Heart left ventricle (tissue), 16 donors: ENCODE measurements around the gene MYO15B. TPM values are rescaled to one million over a fixed set of nuclear protein-coding genes. Genes with fewer than 3 reads are reported as not detected.
"Not testable (repeated sequence)": the region's sequence is repeated elsewhere in the genome, so short reads cannot be mapped to it uniquely, and the experiment has no call there.

ENCODE experiments used
- ATAC-seq, 4 donors: fragments of 200-7000 bp; cut with Tn5 transposase; one replicate each; pipeline ENCODE4 v1.9.1; 2020 to 2022; ENCODE audit warnings: moderate library complexity in 4 of 4, mild to moderate bottlenecking in 3 of 4, moderate number of reproducible peaks in 1 of 4
- DNase-seq, 5 donors: peaks; one replicate each; pipeline ENCODE4 v3.0.0-alpha.2; 2020
- H3K27ac ChIP-seq, 12 donors: fragments of 200-600 bp; sonication (generic) in 4 of 12; one replicate each; pipeline versions ENCODE4 v1.5.0 to v1.8.0; 2016 to 2022; ENCODE audit warnings: mild to moderate bottlenecking in 2 of 12
- H3K27me3 ChIP-seq, 9 donors: fragments of 200-600 bp; sonication (generic) in 2 of 9; one replicate each; pipeline versions ENCODE4 v1.5.1 to v1.8.0; 2016 to 2022; ENCODE audit warnings: mild to moderate bottlenecking in 3 of 9
- H3K36me3 ChIP-seq, 9 donors: fragments of 200-600 bp; sonication (generic) in 2 of 9; one replicate each; pipeline versions ENCODE4 v1.5.0 to v1.8.0; 2018 to 2022; ENCODE audit warnings: mild to moderate bottlenecking in 2 of 9
- H3K4me1 ChIP-seq, 12 donors: fragments of 200-600 bp; sonication (generic) in 4 of 12; one replicate each; pipeline versions ENCODE4 v1.5.0 to v1.8.0; 2016 to 2022; ENCODE audit warnings: mild to moderate bottlenecking in 3 of 12
- H3K4me3 ChIP-seq, 12 donors: fragments of 200-600 bp; sonication (generic) in 4 of 12; one replicate each; pipeline versions ENCODE4 v1.5.0 to v1.8.0; 2017 to 2022; ENCODE audit warnings: mild to moderate bottlenecking in 9 of 12, moderate library complexity in 4 of 12
- H3K9me3 ChIP-seq, 12 donors: fragments of 200-600 bp; sonication (generic) in 4 of 12; one replicate each; pipeline versions ENCODE4 v1.5.0 to v1.8.0; 2016 to 2022; ENCODE audit warnings: mild to moderate bottlenecking in 1 of 12
- CTCF ChIP-seq, 12 donors: fragments of 200-600 bp; sonication (generic) in 4 of 12; IDR thresholded peaks; one replicate each; pipeline versions ENCODE4 v1.5.0 to v1.8.0; 2018 to 2022; ENCODE audit warnings: antibody characterized with exemption in 12 of 12, mild to moderate bottlenecking in 5 of 12
- POLR2A ChIP-seq, 2 donors: fragments of 450-650 bp; IDR thresholded peaks; one replicate each; pipeline ENCODE4 v1.6.1; 2017; ENCODE audit warnings: antibody characterized with exemption in 2 of 2, mild to moderate bottlenecking in 2 of 2, moderate library complexity in 2 of 2
- WGBS, 4 donors: extraction: QIAGEN DNeasy Blood & Tissue Kit in 2 of 4; methylation state at CpG; one replicate each; pipeline versions ENCODE4 v1.1.5 to v1.1.7; 2013 to 2018; 5-methylcytosine and 5-hydroxymethylcytosine counted together
- intact Hi-C, 10 donors: fragments of 100-400 bp; cut with DNase I; formaldehyde crosslinking; loops; one replicate each; pipeline versions ENCODE4 v1.11.1 to v1.14.2; 2022
- polyA plus RNA-seq, 2 donors: library from polyadenylated mRNA; stranded (reverse); fragments of 200-250 nt; gene quantifications; one replicate each; pipeline ENCODE4 v1.2.3, GENCODE V29; 2013
- total RNA-seq, 9 donors: library from RNA; depleted of rRNA in 2 of 9; stranded (reverse); fragments of >200 nt in 2 of 9; fragmentation: NEBNext Ultra II Directional in 3 of 9; extraction: Animal tissue kit (Norgen Biotek cat#: 25700) in 3 of 9; gene quantifications; one replicate each; pipeline versions ENCODE4 v1.1.0 to v1.2.4, GENCODE V29; 2016 to 2023
- donor health status: ischemic (EF 13 %, LVEDD 7.1; RV severe dilation, severe dysfunction).
- donor health status: healthy with polysubstance abuse.
- donor health status: DM: no; HTN: yes; CAD: no.
- donor health status: DM: no; HTN: no; CAD: no.
- donor health status: ischemic (EF 25% LVEDD 6.9; RV normal size, moderate dysfunction).
- donor health status: ischemic (EF 25% LVEDD 5.7; RV mildly dilated, moderate dysfunction).
- donor health status: healthy.
- donor health status: DM: yes; HTN: yes; CAD: no.
- donor health status: ischemic (EF 35%, LVEDD 5.7; RV mildly dilated, moderate dysfunction).
- donor health status: nonischemic (EF 11% LVEDD 7.7; RV severe dilation, severe dysfunction).
- donor health status: DM: yes; HTN: yes; CAD: no.
- donor health status: PGD.
- donor health status: ischemic (EF 29% LVEDD 5.4; RV normal size, mild dysfunction).
- donor health status: nonischemic (EF 23%, LVEDD 6.1; RV moderate dilation, normal function).

Gene MYO15B
- total and polyA plus RNA-seq, 11 donors = 14.0 to 76.4 (median 42.9) TPM

GRCh38 chr17:75576661-75577060, 10.9 kb upstream of the MYO15B start:
- H3K9me3 ChIP-seq = no peaks in the 10 kb centered on the region
- DNase-seq (no peak), ATAC-seq (no peak)
- H3K4me1 ChIP-seq = peaks cover 0 to 10% (median 7%) of the 10 kb centered on the region in 12 donors
- H3K36me3 ChIP-seq = no peaks in the 10 kb centered on the region
- H3K27me3 ChIP-seq = no peaks in the 10 kb centered on the region
- 90 to 93% (median 91%) methylated on average over 14 to 15 of the region's 15 CpGs for WGBS, 4 donors
- H3K27ac ChIP-seq = no peak overlapping the region
- intact Hi-C loops = no loop called here
- H3K4me3 ChIP-seq = no peak overlapping the region
- TF ChIP-seq CTCF (IDR thresholded peaks at IDR 0.05) (no peak), POLR2A (IDR thresholded peaks at IDR 0.05) (no peak)

DNA sequence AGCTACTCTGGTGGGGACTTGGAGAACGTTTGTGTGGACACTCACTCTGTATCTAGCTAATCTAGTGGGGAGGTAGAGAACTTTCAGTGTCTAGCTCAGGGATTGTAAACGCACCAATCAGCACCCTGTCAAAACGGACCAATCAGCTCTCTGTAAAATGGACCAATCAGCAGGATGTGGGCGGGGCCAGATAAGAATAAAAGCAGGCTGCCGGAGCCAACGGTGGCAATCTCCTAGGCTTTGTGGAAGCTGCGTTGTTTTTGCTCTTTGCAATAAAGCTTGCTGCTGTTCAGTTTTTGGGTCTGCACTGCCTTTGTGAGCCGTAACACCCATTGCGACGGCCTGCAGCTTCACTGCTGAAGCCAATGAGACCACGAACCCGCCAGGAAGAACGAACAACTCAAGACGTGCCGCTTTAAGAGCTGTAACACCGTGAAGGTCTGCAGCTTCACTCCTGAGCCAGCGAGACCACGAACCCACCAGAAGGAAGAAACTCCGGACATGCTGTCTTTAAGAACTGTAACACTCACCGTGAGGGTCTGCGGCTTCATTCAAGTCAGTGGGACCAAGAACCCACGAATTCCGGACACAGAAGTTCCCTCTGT, 6.4 kb upstream of the MYO15B start:
- ATAC-seq, H3K36me3 ChIP-seq, H3K4me1 ChIP-seq, H3K27ac ChIP-seq, H3K9me3 ChIP-seq, H3K27me3 ChIP-seq, DNase-seq: not testable (repeated sequence)
- 81 to 87% (median 85%) methylated on average over 23 of the region's 23 CpGs for WGBS, 4 donors
- peak overlapping the region in 1 of 12 donors; percentile 29 for H3K4me3 ChIP-seq
- intact Hi-C loops = loop anchor here in 1 of 10 donors (10.0 kb wide), 1 partner anchor 56 kb away; the partner anchor contains the start of gene LLGL2

GRCh38 chr17:75583197-75583596, 4.4 kb upstream of the MYO15B start:
- WGBS, 4 donors = 91 to 97% (median 94%) methylated on average over 6 of the region's 6 CpGs
- not testable (repeated sequence) for DNase-seq, H3K27me3 ChIP-seq, H3K27ac ChIP-seq, ATAC-seq, H3K9me3 ChIP-seq, H3K4me3 ChIP-seq, H3K36me3 ChIP-seq
- H3K4me1 ChIP-seq = peaks cover 0 to 22% (median 13%) of the 10 kb centered on the region in 12 donors
- intact Hi-C loops = loop anchor here in 1 of 10 donors (10.0 kb wide), 1 partner anchor 58 kb away; the partner anchor contains the start of gene LLGL2

GRCh38 chr17:75584849-75585175, 2.8 kb upstream of the MYO15B start:
- TF ChIP-seq POLR2A (IDR thresholded peaks at IDR 0.05) (no peak), CTCF (IDR thresholded peaks at IDR 0.05) (no peak)
- intact Hi-C loops = loop anchor here in 9 of 10 donors (5.0 to 10.0 kb wide), 6 partner anchors 58 to 313 kb away; partner anchors contain the start of genes CASKIN2 (in 5 of the 9), TSEN54 (in 5 of the 9), LLGL2 (in 2 of the 9) and MIF4GD (in 1 of the 9)
- Histone ChIP-seq H3K9me3 (no peaks in the 10 kb centered on the region), H3K4me1 (peaks cover 0 to 25% (median 10%) of the 10 kb centered on the region in 12 donors), H3K36me3 (no peaks in the 10 kb centered on the region), H3K4me3 (no peak overlapping the region), H3K27ac (no peak overlapping the region), H3K27me3 (no peaks in the 10 kb centered on the region)
- ATAC-seq (no peak), DNase-seq (no peak)
- 88 to 91% (median 90%) methylated on average over 4 to 7 of the region's 7 CpGs for WGBS, 4 donors

GRCh38 chr17:75588596-75589011, 1.0 kb downstream of the MYO15B start:
- Histone ChIP-seq H3K27ac (peak overlapping the region; percentile 85 to 98 (median 95)), H3K4me3 (peak overlapping the region; percentile 34 to 92 (median 75)), H3K9me3 (no peaks in the 10 kb centered on the region), H3K36me3 (peaks cover 0 to 4% (median 0%) of the 10 kb centered on the region in 9 donors), H3K4me1 (peaks cover 0 to 29% (median 14%) of the 10 kb centered on the region in 12 donors), H3K27me3 (no peaks in the 10 kb centered on the region)
- ATAC-seq (peak in 2 of 4 donors; percentile 11 to 27), DNase-seq (peak in 4 of 5 donors; percentile 56 to 82 (median 62))
- WGBS, 4 donors = 3 to 4% (median 3%) methylated on average over 19 to 49 of the region's 49 CpGs
- TF ChIP-seq POLR2A (IDR thresholded peaks at IDR 0.05) (no peak), CTCF (IDR thresholded peaks at IDR 0.05) (no peak)
- intact Hi-C loops = loop anchor here in 9 of 10 donors (1.0 to 10.0 kb wide), 10 partner anchors 61 to 316 kb away; partner anchors contain the start of genes CASKIN2 (in 6 of the 9), TSEN54 (in 5 of the 9), LLGL2 (in 3 of the 9) and MIF4GD (in 1 of the 9)
